Naive thymus-derived CD4-positive, alpha-beta T cell (primary cell): ENCODE data around the gene ZCCHC2. TPM values are rescaled to one million over a fixed set of nuclear protein-coding genes. Genes with fewer than 3 reads are reported as not detected.
A peak's percentile ranks its signal among the peaks of the same experiment; 100 is the strongest.

ENCODE experiments used
- ATAC-seq: fragments of 150-1000 bp; cut with Tn5 transposase; 2 replicates; pipeline ENCODE4 v1.10.0; 2021; ENCODE audit warnings: mild to moderate bottlenecking, moderate library complexity
- CTCF ChIA-PET: fragments of 350-600 bp; sonication (Branson Sonifier 250); formaldehyde crosslinking; loops from one replicate; lab custom pipeline; 2021; ENCODE audit warnings: antibody characterized with exemption; lab: Charles Lee
- POLR2A ChIA-PET: fragments of 350-600 bp; sonication (Branson Sonifier 250); formaldehyde crosslinking; loops from one replicate; lab custom pipeline; 2021; ENCODE audit warnings: antibody characterized with exemption, inconsistent platforms; lab: Charles Lee
- DNase-seq, 9 donors: peaks; one replicate each; pipeline versions ENCODE4 v3.0.0 to v3.0.0-alpha.2; 2020 to 2022; ENCODE audit warnings: mixed read lengths in 1 of 9
- H3K27ac ChIP-seq: one replicate; pipeline ENCODE4 v1.7.0; 2013; ENCODE audit warnings: mild to moderate bottlenecking, low read depth, low read length, moderate library complexity
- H3K27me3 ChIP-seq, 2 donors: one replicate each; pipeline ENCODE4 v1.7.0; 2013; ENCODE audit warnings: low read length in 2 of 2, mild to moderate bottlenecking in 2 of 2, moderate library complexity in 2 of 2; ENCODE audit not compliant: control insufficient read depth in 2 of 2, insufficient read depth in 2 of 2
- H3K36me3 ChIP-seq, 3 experiments: 1 replicate in 2 of 3; 2 replicates in 1 of 3; pipeline ENCODE4 v1.7.0; 2013; ENCODE audit warnings: low read length in 3 of 3, mild to moderate bottlenecking in 3 of 3, moderate library complexity in 1 of 3; ENCODE audit not compliant: insufficient read depth in 3 of 3, control insufficient read depth in 2 of 3
- H3K4me1 ChIP-seq, 2 donors: one replicate each; pipeline ENCODE4 v1.7.0; 2013; ENCODE audit warnings: low read length in 2 of 2, mild to moderate bottlenecking in 2 of 2, moderate library complexity in 1 of 2; ENCODE audit not compliant: control insufficient read depth in 2 of 2, insufficient read depth in 2 of 2
- H3K4me3 ChIP-seq: 2 replicates; pipeline ENCODE4 v1.7.0; 2013; ENCODE audit warnings: mild to moderate bottlenecking, low read length
- H3K9me3 ChIP-seq, 3 experiments: 1 replicate in 2 of 3; 2 replicates in 1 of 3; pipeline ENCODE4 v1.7.0; 2013; ENCODE audit warnings: low read length in 3 of 3; ENCODE audit not compliant: control insufficient read depth in 2 of 3
- H3K27ac Mint-ChIP-seq, 9 donors: one replicate each; pipeline ENCODE4 v1.8.0; 2020 to 2022; ENCODE audit warnings: mixed read lengths in 9 of 9, mild to moderate bottlenecking in 8 of 9, moderate library complexity in 5 of 9, inconsistent platforms in 2 of 9
- H3K27me3 Mint-ChIP-seq, 5 donors: one replicate each; pipeline ENCODE4 v1.8.0; 2021 to 2022; ENCODE audit warnings: mixed read lengths in 5 of 5, mild to moderate bottlenecking in 1 of 5
- H3K36me3 Mint-ChIP-seq, 5 donors: one replicate each; pipeline ENCODE4 v1.8.0; 2020 to 2022; ENCODE audit warnings: mixed read lengths in 5 of 5, mild to moderate bottlenecking in 3 of 5, inconsistent platforms in 1 of 5
- H3K4me1 Mint-ChIP-seq, 7 donors: one replicate each; pipeline ENCODE4 v1.8.0; 2020 to 2022; ENCODE audit warnings: mixed read lengths in 7 of 7, mild to moderate bottlenecking in 3 of 7, inconsistent platforms in 1 of 7
- H3K4me3 Mint-ChIP-seq, 10 donors: one replicate each; pipeline ENCODE4 v1.8.0; 2020 to 2022; ENCODE audit warnings: mild to moderate bottlenecking in 10 of 10, mixed read lengths in 10 of 10, moderate library complexity in 6 of 10, inconsistent platforms in 2 of 10
- H3K9me3 Mint-ChIP-seq, 11 donors: one replicate each; pipeline ENCODE4 v1.8.0; 2020 to 2022; ENCODE audit warnings: mixed read lengths in 11 of 11, mild to moderate bottlenecking in 4 of 11, inconsistent platforms in 1 of 11, moderate library complexity in 1 of 11
- intact Hi-C, 2 donors: fragments of 100-400 bp; cut with micrococcal nuclease; formaldehyde crosslinking; loops; one replicate each; pipeline ENCODE4 v1.15.1; 2023
- polyA plus RNA-seq, 2 donors: library from polyadenylated mRNA; unstranded; fragments of 300-500 nt; fragmentation: Illumina TruSeq; gene quantifications; one replicate each; pipeline ENCODE4 v1.2.3, GENCODE V29; 2021
- total RNA-seq, 6 experiments: library from RNA in 5 of 6; stranded (reverse) in 5 of 6; gene quantifications; 1 replicate in 5 of 6; 2 replicates in 1 of 6; pipeline ENCODE4 v1.2.3 and lab custom pipeline; 2021 to 2026

ZCCHC2 gene
- total and polyA plus RNA-seq, 7 experiments from 2014 or later = 1.8 to 68.5 (median 54.5) TPM

DNA sequence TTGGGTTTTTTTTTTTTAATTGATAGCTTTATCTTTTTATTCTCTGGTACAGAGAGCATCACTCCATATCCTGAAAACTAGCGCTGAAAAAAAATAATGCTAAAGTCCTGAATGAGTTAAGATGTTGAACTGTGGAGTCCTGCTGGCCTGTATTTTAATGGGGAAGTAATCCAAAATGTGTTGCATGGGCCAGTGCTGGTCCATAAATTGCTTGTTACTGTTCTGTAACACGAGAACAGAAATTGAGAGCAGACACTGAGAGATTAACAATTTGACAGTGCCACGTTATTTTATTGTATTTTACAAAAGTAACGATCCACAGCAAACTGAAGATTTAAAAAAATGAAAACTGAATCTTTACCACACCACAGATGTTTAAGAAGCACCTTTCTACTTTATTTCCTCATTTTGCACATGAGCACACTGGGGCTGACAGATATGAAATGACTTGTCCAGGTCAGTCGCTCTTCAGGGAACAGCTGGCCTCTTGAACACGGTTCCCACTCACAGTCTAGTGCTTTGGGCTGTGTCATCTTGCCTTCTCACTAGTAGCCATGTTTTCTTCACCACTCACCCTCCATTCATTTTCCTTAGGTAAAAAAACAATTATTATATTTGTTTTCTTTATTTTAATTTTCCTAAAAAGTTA lies 35.3 kb downstream of the ZCCHC2 start:
- no peak overlapping the region for H3K27ac ChIP-seq
- peaks cover 7 to 30% (median 13%) of the 10 kb centered on the region in 7 donors for H3K4me1 Mint-ChIP-seq
- DNase-seq (no peak), ATAC-seq (no peak)
- intact Hi-C loops = no loop called here
- peak overlapping the region in 1 of 9 donors; percentile 13 for H3K27ac Mint-ChIP-seq
- H3K36me3 Mint-ChIP-seq = peaks cover 29 to 74% (median 62%) of the 10 kb centered on the region in 5 donors
- H3K9me3 Mint-ChIP-seq = no peaks in the 10 kb centered on the region
- H3K4me1 ChIP-seq = no peaks in the 10 kb centered on the region
- H3K36me3 ChIP-seq = peaks cover 18 to 62% (median 19%) of the 10 kb centered on the region in 3 experiments
- CTCF ChIA-PET = no interaction called here
- H3K4me3 ChIP-seq = no peak overlapping the region
- H3K4me3 Mint-ChIP-seq = no peak overlapping the region
- H3K27me3 Mint-ChIP-seq = no peaks in the 10 kb centered on the region
- H3K9me3 ChIP-seq = no peaks in the 10 kb centered on the region
- POLR2A ChIA-PET = no interaction called here
- no peaks in the 10 kb centered on the region for H3K27me3 ChIP-seq

- no peak overlapping the region for H3K4me3 Mint-ChIP-seq
- Histone ChIP-seq H3K27me3 (no peaks in the 10 kb centered on the region), H3K36me3 (peaks cover 7 to 44% (median 22%) of the 10 kb centered on the region in 3 experiments), H3K4me3 (no peak overlapping the region), H3K4me1 (no peaks in the 10 kb centered on the region), H3K9me3 (no peaks in the 10 kb centered on the region), H3K27ac (no peak overlapping the region)
- H3K27ac Mint-ChIP-seq = peak overlapping the region in 1 of 9 donors; percentile 2
- intact Hi-C loops = no loop called here
- ATAC-seq = no peak
- POLR2A ChIA-PET = no interaction called here
- H3K36me3 Mint-ChIP-seq = peaks cover 33 to 76% (median 60%) of the 10 kb centered on the region in 5 donors
- H3K27me3 Mint-ChIP-seq = no peaks in the 10 kb centered on the region
- no peak for DNase-seq
- H3K4me1 Mint-ChIP-seq = peaks cover 0 to 11% (median 2%) of the 10 kb centered on the region in 7 donors
- CTCF ChIA-PET = interaction anchor here (0.8 kb wide), 1 partner anchor 144 kb away, joined by 3 read pairs; no protein-coding TSS in a partner anchor
- H3K9me3 Mint-ChIP-seq = no peaks in the 10 kb centered on the region
These were observed 41.2 kb downstream of the ZCCHC2 start for GRCh38 chr18:62564044-62564443.

- POLR2A ChIA-PET = interaction anchor here (0.9 kb wide), 1 partner anchor 141 kb away, joined by 3 read pairs; no protein-coding TSS in a partner anchor
- Mint-ChIP-seq H3K27ac (peak overlapping the region in 3 of 9 donors; percentile 13 to 63 (median 51)), H3K36me3 (peaks cover 44 to 79% (median 60%) of the 10 kb centered on the region in 5 donors), H3K9me3 (no peaks in the 10 kb centered on the region), H3K4me1 (peaks cover 0 to 8% (median 3%) of the 10 kb centered on the region in 7 donors), H3K4me3 (no peak overlapping the region), H3K27me3 (no peaks in the 10 kb centered on the region)
- Histone ChIP-seq H3K36me3 (peaks cover 11 to 50% (median 32%) of the 10 kb centered on the region in 3 experiments), H3K4me1 (no peaks in the 10 kb centered on the region), H3K27ac (no peak overlapping the region), H3K4me3 (no peak overlapping the region), H3K9me3 (no peaks in the 10 kb centered on the region), H3K27me3 (no peaks in the 10 kb centered on the region)
- intact Hi-C loops = loop anchor here (1.0 kb wide), 1 partner anchor 141 kb away; no protein-coding TSS in a partner anchor
- DNase-seq (peak in 2 of 9 donors; percentile 3 to 11), ATAC-seq (peak; percentile 52)
- CTCF ChIA-PET = interaction anchor here (1.4 to 3.4 kb wide), 2 partner anchors 18 to 144 kb away, joined by 3 to 9 read pairs; no protein-coding TSS in a partner anchor
These were observed 43.4 kb downstream of the ZCCHC2 start for GRCh38 chr18:62566199-62566598.

DNA sequence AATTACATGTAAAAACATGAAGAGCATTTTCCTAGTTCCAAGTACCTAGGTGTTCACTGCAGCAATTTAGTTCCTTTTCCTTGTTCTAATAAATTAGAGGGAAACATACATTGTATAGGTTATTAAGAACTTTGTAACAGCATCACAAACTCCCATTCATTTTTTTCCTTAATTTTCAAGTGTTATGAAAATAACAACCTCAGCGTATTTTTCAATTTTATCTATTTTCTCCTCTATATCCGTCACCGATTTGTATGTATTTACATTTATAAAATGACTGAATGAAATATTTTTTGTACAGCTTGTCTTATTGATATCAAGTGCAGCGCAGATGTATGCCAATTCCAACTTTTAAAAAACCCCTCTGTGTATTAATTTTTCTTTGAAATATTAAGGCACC lies 44.0 kb downstream of the ZCCHC2 start:
- Mint-ChIP-seq H3K27ac (peak overlapping the region in 1 of 9 donors; percentile 51), H3K9me3 (no peaks in the 10 kb centered on the region), H3K4me3 (no peak overlapping the region), H3K4me1 (peaks cover 0 to 8% (median 2%) of the 10 kb centered on the region in 7 donors), H3K27me3 (no peaks in the 10 kb centered on the region), H3K36me3 (peaks cover 38 to 77% (median 59%) of the 10 kb centered on the region in 5 donors)
- Histone ChIP-seq H3K27ac (no peak overlapping the region), H3K4me1 (no peaks in the 10 kb centered on the region), H3K27me3 (no peaks in the 10 kb centered on the region), H3K4me3 (no peak overlapping the region), H3K9me3 (no peaks in the 10 kb centered on the region), H3K36me3 (peaks cover 17 to 49% (median 32%) of the 10 kb centered on the region in 3 experiments)
- CTCF ChIA-PET = interaction anchor here (0.9 to 3.4 kb wide), 3 partner anchors 9 to 145 kb away, joined by 3 to 9 read pairs (median 4); no protein-coding TSS in a partner anchor
- ATAC-seq (no peak), DNase-seq (no peak)
- POLR2A ChIA-PET = interaction anchor here (0.6 to 0.9 kb wide), 3 partner anchors 14 to 141 kb away, joined by 3 read pairs; no protein-coding TSS in a partner anchor
- intact Hi-C loops = loop anchor here (1.0 kb wide), 1 partner anchor 142 kb away; no protein-coding TSS in a partner anchor

DNA sequence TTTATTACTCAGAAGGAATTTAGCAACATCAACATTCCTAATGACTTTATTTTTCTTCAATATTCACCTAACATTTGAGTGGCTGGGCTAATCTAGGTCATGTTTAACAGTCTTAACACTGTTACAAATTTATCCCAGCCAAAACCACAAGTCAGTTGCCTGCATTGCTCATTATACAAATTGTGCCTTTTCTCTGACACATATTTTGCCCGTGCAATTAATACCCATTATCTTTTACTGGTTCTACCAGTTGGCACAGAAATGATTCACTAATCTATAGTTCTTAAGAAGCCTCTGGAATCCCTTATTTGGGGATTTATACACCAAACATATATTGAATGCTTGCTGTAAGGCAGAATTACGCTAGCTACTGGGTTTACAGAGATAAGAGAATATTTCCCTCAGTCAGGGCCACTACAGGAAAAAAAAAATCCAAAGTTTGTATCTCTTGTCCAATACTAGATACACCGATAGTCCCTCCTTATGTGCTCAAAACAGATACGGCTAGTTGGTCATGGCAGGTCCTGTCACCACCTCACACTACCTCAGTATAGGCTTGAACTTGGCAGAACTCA lies 46.3 kb downstream of the ZCCHC2 start:
- no peak overlapping the region for H3K4me3 ChIP-seq
- Mint-ChIP-seq H3K4me3 (no peak overlapping the region), H3K9me3 (no peaks in the 10 kb centered on the region), H3K27me3 (no peaks in the 10 kb centered on the region), H3K36me3 (peaks cover 37 to 77% (median 50%) of the 10 kb centered on the region in 5 donors), H3K4me1 (peaks cover 0 to 16% (median 6%) of the 10 kb centered on the region in 7 donors), H3K27ac (no peak overlapping the region)
- intact Hi-C loops = loop anchor here in 1 of 2 donors (2.0 kb wide), 1 partner anchor 14 kb away; no protein-coding TSS in a partner anchor
- ChIA-PET CTCF (interaction anchor here (1.0 to 1.1 kb wide), 2 partner anchors 19 to 143 kb away, joined by 3 to 4 read pairs; no protein-coding TSS in a partner anchor), POLR2A (no interaction called here)
- H3K9me3 ChIP-seq = no peaks in the 10 kb centered on the region
- H3K36me3 ChIP-seq = peaks cover 18 to 63% (median 35%) of the 10 kb centered on the region in 3 experiments
- no peaks in the 10 kb centered on the region for H3K27me3 ChIP-seq
- no peak overlapping the region for H3K27ac ChIP-seq
- H3K4me1 ChIP-seq = no peaks in the 10 kb centered on the region
- no peak for DNase-seq
- ATAC-seq = no peak

GRCh38 chr18:62571037-62571436 lies 48.2 kb downstream of the ZCCHC2 start:
- no peaks in the 10 kb centered on the region for H3K9me3 Mint-ChIP-seq
- intact Hi-C loops = no loop called here
- peak overlapping the region in 5 of 9 donors; percentile 2 to 72 (median 40) for H3K27ac Mint-ChIP-seq
- peaks cover 38 to 80% (median 62%) of the 10 kb centered on the region in 5 donors for H3K36me3 Mint-ChIP-seq
- Histone ChIP-seq H3K27me3 (no peaks in the 10 kb centered on the region), H3K4me1 (no peaks in the 10 kb centered on the region), H3K9me3 (no peaks in the 10 kb centered on the region), H3K4me3 (no peak overlapping the region), H3K27ac (no peak overlapping the region), H3K36me3 (peaks cover 26 to 69% (median 40%) of the 10 kb centered on the region in 3 experiments)
- DNase-seq = no peak
- H3K4me1 Mint-ChIP-seq = peaks cover 0 to 23% (median 6%) of the 10 kb centered on the region in 7 donors
- ATAC-seq = no peak
- CTCF ChIA-PET = interaction anchor here (0.6 kb wide), 1 partner anchor 145 kb away, joined by 3 read pairs; no protein-coding TSS in a partner anchor
- POLR2A ChIA-PET = interaction anchor here (0.6 kb wide), 1 partner anchor 819 kb away, joined by 3 read pairs; no protein-coding TSS in a partner anchor
- no peaks in the 10 kb centered on the region for H3K27me3 Mint-ChIP-seq
- H3K4me3 Mint-ChIP-seq = no peak overlapping the region
